Myometrial cell (primary cell): Measurements from ENCODE around the gene FLRT1. TPM values are rescaled to one million over a fixed set of nuclear protein-coding genes. Genes with fewer than 3 reads are reported as not detected.

ENCODE experiments used
- total RNA-seq: library from RNA; depleted of rRNA; stranded (reverse); fragments of >200 nt; gene quantifications from 2 replicates; pipeline ENCODE4 v1.2.3, GENCODE V29; 2015

FLRT1 gene, protein sequence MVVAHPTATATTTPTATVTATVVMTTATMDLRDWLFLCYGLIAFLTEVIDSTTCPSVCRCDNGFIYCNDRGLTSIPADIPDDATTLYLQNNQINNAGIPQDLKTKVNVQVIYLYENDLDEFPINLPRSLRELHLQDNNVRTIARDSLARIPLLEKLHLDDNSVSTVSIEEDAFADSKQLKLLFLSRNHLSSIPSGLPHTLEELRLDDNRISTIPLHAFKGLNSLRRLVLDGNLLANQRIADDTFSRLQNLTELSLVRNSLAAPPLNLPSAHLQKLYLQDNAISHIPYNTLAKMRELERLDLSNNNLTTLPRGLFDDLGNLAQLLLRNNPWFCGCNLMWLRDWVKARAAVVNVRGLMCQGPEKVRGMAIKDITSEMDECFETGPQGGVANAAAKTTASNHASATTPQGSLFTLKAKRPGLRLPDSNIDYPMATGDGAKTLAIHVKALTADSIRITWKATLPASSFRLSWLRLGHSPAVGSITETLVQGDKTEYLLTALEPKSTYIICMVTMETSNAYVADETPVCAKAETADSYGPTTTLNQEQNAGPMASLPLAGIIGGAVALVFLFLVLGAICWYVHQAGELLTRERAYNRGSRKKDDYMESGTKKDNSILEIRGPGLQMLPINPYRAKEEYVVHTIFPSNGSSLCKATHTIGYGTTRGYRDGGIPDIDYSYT
- total RNA-seq, result under 0.01 TPM in 1 of 2 replicates, not detected in the other

DNA sequence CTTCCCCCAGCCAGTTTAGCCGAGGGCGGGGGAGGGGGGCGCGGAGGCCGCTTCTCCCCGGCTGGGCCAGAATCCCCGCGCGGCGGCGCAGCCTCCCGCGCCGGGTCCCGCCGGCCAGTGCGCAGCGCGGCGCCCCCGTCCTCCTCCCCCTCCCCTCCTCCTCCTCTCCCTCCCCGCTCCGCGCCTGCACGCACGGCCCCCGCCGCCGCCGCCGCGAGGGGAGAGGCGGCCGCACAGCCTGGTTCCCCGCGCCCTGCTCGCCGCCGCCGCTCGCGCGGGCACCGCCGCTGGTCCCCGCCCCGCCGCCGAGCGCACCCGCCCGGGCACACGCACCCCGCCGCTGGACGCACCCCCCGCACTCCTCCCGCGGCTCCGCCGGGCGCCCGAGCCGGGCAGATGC lies at the start of gene FLRT1:
Gene FLRT1, plus strand, starts transcription at position 356 of the 400 bp plus-strand sequence. CDS start 80,337 bp downstream, outside the sequence.

DNA sequence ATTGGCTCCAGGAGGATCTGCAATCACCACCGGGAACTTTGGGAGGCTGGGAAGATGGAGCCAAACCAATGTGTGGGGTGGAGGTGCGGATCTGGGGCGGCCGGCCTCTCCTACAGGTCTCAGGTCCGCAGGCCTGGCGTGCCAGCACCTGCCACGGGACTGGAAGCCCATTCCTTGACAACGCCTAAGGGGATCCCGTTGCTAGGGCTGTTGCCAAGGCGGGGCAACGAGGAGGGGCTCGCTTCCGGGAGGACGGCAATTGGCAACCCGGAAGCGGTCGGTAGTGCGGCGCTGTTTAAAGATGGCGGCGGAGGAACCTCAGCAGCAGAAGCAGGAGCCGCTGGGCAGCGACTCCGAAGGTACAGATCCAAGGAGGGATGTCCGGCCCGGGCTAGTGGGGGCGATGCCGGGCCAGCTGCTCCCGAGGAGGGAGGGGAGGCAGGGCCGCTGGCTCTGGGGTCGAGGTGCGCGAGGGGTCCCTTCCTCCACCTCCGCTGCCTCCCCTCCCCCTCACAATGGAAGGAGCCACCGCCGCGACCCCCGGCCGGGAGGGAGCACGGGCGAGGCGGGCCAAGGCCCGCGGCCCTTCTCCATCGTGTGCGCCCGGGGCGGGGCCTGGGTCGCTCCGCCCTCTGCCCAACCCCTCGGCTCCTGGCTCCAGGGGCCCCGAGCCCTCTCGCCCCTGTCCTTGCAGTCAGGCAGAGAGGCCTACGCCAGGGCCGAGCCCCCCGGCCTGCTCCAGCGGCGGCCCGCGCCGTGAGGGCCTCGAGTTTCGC lies 49.4 kb upstream of the FLRT1 start, which contains the start of gene OTUB1:
Gene OTUB1, plus strand, starts transcription at position 283 of the 776 bp plus-strand sequence. Its CDS starts 19 bp downstream, at position 302.

Other genes with a start within 250 kb of the FLRT1 start
- 17.7 and 26.2 TPM in 2 replicates for gene SPINDOC, start 222.5 kb upstream of the FLRT1 start, total RNA-seq
- 14.7 and 15.8 TPM in 2 replicates for gene MARK2, start 196.8 kb upstream of the FLRT1 start, total RNA-seq
- 1.7 and 3.0 TPM in 2 replicates for gene RCOR2, start 118.8 kb upstream of the FLRT1 start, total RNA-seq
- 7.2 and 17.5 TPM in 2 replicates for gene NAA40, start 96.9 kb upstream of the FLRT1 start, total RNA-seq
- gene COX8A, start 61.3 kb upstream of the FLRT1 start, total RNA-seq, result 673 and 820 TPM in 2 replicates
- 111 and 116 TPM in 2 replicates for gene OTUB1, start 49.5 kb upstream of the FLRT1 start, total RNA-seq
- 9.5 and 11.9 TPM in 2 replicates for gene MACROD1, start 130.2 kb downstream of the FLRT1 start, total RNA-seq
- gene STIP1, start 150.2 kb downstream of the FLRT1 start, total RNA-seq, result 162 and 197 TPM in 2 replicates
- 6.7 and 7.2 TPM in 2 replicates for gene FERMT3, start 170.8 kb downstream of the FLRT1 start, total RNA-seq
- gene TRPT1, start 190.3 kb downstream of the FLRT1 start, total RNA-seq, result 53.6 and 65.7 TPM in 2 replicates
- 82.2 and 116 TPM in 2 replicates for gene NUDT22, start 190.3 kb downstream of the FLRT1 start, total RNA-seq
- 9.2 and 10.7 TPM in 2 replicates for gene DNAJC4, start 194.6 kb downstream of the FLRT1 start, total RNA-seq
- 25.0 and 29.7 TPM in 2 replicates for gene VEGFB, start 198.7 kb downstream of the FLRT1 start, total RNA-seq
- 89.9 and 101 TPM in 2 replicates for gene FKBP2, start 205.2 kb downstream of the FLRT1 start, total RNA-seq
- 249 and 269 TPM in 2 replicates for gene PPP1R14B, start 211.0 kb downstream of the FLRT1 start, total RNA-seq
- gene PLCB3, start 215.6 kb downstream of the FLRT1 start, total RNA-seq, result 39.7 and 44.1 TPM in 2 replicates
- gene BAD, start 248.7 kb downstream of the FLRT1 start, total RNA-seq, result 77.8 and 124 TPM in 2 replicates
- 9.9 and 23.9 TPM in 2 replicates for gene GPR137, start 249.9 kb downstream of the FLRT1 start, total RNA-seq